Measurements from ENCODE around the gene SP140L.
"Not testable (repeated sequence)": the region's sequence is repeated elsewhere in the genome, so short reads cannot be mapped to it uniquely, and the experiment has no call there.

SP140L gene

DNA sequence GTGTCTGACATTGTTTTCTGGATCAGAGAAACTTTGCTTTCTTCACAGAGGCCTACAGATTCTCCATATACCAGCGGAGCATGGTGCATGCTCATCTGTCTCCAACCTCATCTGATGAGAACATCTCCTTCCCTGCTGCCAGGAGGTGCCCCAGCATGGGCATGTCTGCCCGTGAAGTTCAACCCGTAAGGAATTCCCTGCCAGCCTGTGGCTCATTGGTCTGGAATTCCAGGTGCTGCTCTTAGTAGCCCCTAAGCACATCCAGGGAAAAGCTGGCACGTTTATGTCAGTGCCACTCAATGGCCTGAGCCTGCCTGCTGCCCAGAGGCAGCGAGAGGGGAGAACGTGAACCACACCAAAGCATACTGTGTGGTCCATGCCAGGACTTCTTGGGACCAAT, 87.3 kb downstream of the SP140L start:
- DNase-seq: peak in 1 of 10 donors; percentile 44
- intact Hi-C loops (cut with DNase I): no loop called here

DNA sequence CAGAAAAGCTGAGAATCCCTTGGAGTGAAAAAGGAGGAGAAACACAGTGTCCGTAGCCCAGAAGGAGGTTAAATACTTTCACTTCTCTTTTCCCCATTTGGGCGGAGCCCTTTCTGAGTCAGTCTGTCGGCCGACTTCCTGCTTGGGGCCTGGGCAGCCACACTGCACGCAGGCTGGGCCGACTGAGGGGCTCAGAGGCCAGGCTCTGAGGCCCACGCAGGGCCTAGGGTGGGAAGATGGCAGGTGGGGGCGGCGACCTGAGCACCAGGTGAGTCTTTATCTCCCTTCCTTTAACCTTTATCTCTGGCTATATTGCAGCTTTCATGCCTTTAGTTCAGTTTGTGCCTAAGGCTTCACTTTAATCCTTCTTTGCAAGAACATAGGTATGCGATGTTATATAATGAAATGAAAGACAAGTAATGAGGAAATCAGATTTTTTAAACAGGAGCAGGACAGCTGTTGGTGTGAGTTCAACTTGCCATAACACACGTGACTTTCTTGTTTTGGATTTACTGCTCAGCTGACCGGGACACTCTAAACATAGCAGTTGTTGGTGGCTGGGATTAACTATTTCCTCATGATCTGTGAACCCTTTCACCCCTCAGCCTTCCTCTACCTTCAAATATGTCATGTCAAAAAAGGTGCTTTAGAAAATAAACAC, 89.2 kb downstream of the SP140L start, which contains the start of gene SP100:
SP100 (plus strand) TSS at position 141 of the 661 bp plus-strand sequence; CDS start at position 237, 96 bp downstream.
- DNase-seq: peak in 3 of 10 donors; percentile 16 to 67 (median 19)
- intact Hi-C loops (cut with DNase I): no loop called here

DNA sequence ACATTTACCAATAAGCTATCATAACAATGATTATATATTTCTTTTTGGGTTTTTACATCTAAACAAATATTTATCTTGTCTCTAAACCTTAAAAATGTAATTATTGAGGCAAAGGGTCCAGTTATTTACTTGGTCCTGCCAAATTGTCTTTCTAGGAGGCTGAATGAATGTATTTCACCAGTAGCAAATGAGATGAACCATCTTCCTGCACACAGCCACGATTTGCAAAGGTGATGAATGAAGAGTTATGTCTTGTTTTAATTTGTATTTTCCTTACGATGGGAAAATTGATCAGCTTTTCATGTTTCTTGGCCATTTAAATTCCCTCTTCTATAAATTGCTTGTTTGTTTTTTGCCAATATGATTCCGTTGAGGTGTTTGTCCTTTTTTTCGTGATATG, 90.4 kb downstream of the SP140L start:
- intact Hi-C loops (cut with DNase I): no loop called here
- DNase-seq: no peak

DNA sequence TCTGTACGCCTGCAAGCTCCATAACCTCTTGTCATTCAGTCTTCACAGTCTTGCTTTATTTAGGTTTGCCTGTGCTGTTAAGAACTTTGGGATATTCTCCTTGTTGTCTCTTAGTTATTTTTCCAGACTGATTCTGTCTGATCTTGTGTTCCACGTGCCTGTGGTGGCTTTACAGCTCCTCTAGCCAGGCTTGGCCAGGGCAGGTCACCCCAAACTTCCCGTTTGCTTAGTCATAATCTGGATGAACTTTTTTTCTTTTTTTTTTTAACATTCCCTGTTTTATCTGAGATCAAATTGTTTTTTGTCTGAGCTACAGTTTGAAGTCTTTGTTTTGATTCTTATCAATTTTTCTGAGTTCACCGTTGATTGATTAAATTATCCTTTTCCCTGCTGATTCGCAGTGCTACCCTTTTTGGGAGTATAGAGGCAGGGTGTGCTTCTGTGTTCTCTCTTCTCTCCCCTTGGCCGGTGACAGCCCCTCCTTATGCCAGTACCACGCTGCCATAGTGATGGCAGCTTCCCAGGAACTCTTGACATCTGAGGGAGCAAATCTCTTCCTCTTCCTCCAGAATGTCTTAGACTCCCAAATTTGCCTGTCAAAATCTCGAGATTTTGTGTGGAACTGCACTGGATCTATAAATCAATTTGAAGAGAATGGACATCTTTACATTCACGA, 91.5 kb downstream of the SP140L start:
- DNase-seq: no peak
- intact Hi-C loops (cut with DNase I): no loop called here

DNA sequence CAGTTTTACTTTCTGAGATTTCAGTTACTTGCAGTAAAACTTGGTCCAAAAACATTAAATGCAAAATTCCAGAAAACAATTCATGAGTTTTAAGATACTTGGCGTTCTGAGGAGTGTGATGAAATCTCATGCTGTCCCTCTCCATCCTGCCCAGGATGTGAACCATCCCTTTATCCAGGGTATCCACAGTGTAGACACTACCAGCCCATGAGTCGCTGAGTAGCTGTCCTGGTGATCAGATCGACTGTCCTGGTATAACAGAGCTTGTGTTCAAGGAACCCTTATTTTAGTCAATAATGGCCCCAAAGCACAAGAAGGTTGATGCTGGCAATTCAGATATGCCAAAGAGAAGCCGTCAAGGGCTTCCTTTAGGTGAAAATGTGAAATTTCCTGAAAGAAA, 92.2 kb downstream of the SP140L start:
- DNase-seq: no peak
- intact Hi-C loops (cut with DNase I): no loop called here

DNA sequence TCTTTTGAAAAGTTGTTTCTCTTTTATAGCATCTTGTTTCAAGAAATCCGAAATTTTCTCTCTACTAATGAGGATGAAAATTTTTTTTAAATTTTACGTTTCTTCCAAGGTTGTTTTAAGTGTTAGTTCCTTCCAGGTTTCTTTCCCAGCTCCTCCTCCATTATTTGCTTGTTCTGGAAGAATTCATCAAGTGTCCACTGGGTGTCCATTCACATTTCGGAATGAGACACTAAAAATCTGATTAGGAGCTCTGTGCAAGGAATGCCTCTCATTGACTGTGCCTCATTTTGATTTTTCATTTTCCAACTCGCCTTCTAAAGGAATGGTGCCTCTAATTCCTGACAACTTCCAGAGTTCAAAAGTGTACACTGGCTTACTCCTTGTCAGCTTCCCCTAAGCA, 95.2 kb downstream of the SP140L start:
- intact Hi-C loops (cut with DNase I): no loop called here
- DNase-seq: no peak

DNA sequence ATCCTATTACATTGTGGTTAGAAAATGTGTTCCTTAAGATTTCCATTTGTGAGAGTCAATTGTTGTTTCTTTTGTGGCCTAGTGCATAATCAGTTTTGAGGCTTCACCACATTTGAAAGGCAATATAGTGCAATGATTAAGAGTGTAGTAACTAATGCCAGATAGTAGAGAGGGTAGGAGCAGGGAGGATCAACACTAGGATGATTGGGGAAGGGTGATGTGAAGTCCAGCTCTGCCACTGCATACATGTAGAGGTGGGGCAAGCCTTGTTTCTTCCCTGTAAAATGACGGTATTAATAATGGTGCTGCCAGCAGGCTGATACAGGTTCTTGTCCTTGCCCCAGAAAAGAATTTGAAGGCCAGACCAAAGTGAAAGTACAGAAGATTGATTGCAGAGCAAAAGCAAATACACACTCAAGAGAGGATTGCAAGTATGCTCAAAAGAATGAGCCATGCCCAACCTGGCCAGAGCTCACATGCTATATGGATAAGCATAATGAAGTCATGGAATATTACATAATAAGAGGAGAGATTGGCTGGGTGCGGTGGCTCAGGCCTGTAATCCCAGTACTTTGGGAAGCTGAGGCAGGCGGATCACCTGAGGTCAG, 97.0 kb downstream of the SP140L start:
- no peak for DNase-seq
- intact Hi-C loops (cut with DNase I): no loop called here

DNA sequence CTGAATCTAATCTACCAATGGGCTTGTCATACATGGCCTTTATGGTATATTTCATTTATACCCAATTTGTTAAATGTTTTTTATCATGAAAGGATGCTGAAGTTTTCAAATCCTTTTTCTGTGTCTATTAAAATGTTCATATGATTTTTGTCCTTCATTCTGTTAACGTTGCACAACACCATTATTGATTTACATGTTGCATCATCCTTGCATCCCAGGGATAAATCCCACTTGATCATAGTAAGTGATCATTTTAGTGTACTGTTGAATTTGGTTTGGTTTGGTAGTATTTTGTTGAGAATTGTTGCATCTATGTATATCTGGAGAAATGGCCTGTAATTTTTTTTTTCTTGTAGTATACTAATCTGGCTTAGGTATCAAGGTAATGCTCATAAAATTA, 98.4 kb downstream of the SP140L start:
- intact Hi-C loops (cut with DNase I): no loop called here
- no peak for DNase-seq

DNA sequence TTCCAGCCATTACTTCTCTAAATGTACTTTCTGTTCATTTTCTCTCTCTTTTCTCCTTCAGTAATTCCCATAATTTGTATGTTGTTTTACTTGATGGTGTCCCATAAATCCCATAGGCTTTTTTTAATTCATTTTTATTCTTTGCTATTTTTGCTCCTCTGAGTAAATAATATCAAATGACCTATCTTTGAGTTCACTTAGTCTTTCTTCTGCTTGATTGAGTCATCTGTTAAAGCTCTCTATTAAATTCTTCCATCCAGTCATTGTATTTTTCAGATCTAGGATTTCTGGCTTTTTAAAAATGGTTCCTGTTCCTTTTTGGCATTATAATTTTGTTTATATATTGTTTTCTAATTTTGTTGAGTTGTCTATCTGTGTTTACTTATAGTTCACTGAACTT, 102.5 kb downstream of the SP140L start:
- no peak for DNase-seq
- intact Hi-C loops (cut with DNase I): no loop called here

DNA sequence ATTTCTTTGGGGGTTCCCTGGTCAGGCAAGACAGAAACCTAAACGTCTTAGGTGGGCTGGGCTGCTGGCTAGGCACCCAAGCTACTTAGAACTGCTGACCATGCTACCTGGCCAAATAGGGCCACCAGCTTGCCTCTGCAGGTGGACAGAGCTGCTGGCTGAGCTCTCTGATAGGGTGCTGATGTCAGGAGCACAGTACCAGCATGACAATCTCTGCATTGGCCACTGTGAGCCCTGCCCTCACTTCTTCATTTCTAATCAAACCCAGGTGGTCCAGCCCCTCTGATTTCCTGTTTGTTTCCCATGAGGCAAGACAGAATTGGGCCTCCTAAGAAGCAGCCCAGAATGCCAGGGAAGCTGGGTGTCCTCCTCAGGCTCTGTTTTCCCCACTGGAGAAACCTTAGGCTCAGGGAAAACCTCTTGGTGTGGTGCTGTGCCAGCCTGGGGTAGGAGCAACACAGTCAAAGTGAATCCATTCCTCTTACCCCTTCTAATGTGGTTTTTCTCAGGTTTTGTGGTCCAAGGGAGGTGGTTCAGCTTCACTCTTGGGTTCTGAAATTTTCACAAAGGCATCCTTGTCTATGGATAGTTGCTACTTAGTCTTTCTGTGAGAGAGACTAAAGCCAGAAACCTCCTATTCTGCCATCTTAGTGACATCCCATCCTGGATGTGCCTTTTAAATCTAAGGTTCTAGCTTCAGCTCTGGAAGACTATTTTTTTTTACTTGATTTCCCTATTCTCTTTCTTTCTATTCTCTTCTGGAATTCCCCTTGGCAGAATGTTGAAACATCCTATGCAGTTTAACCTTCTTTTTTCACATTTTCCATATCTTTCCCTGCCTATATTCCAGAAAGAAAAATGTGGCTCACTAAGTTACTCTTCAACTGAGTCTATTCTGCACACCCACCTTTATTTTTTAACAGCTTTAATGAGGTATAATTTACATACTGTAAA, 104.2 kb downstream of the SP140L start:
- intact Hi-C loops (cut with DNase I): no loop called here

DNA sequence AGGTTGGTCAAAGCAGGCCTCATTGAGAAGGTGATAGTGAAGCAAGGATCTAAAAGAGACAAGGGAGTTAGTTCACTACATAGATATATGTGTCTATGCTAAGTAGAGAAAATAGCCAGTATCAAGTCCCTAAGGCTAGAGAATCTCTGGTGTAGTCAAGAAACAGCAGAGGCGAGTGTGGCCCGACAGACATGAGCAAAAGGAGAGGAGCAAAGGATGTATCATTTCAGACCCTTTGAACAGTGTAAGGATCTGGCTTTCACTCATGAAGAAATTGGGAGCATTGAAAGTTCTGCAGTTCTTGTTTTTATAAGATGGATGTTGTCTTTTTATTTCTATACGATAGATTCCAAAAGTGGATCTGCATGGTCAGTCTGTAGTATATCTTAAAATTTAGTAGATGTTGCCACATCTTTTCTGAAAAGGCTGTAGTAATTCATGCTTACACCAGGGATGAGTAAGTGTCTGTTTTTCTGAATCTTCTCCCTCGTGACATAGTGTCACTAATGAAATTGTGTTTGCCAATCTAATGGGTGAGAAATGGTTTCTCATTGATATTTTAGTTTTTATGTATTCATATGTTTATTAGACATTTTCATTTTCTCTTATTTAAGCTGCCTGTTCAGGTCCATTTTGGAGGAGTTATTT, 107.8 kb downstream of the SP140L start:
- no peak for DNase-seq
- intact Hi-C loops (cut with DNase I): no loop called here

More for the DNA sequence above, 104.2 kb downstream of the SP140L start:
- no peak for DNase-seq

DNA sequence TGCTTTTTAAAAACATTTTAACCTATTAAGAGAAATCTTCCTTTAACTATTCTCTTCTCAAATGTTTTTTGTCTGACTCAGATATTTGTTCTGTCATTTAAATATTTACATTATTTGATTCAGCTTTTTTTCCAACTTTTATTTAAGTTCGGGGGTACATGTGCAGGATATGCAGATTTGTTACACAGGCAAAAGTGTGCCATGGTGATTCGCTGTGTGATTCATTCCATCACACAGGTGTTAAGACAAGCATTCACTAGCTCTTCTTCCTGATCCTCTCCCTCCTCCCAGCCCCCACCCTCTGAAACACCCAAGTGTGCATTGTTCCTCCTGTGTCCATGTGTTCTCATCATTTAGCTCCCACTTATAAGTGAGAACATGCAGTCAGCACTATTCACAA, 108.4 kb downstream of the SP140L start:
- DNase-seq: no peak
- intact Hi-C loops (cut with DNase I): no loop called here

DNA sequence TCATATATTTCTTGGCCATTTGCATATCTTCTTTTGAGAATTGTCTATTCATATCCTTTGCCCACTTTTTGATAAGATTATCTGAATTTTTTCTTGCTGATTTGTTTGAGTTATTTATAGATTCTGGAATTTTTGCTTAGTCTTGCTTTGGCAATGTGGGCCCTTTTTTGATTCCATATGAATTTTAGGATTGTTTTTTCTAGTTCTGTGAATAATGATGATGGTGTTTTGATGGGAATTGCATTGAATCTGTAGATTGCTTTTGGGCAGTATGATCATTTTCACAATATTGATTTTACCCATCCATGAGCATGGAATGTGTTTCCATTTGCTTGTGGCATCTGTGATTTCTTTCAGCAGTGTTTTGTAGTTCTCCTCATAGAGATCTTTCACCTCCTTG, 112.1 kb downstream of the SP140L start:
- DNase-seq; intact Hi-C loops (cut with DNase I): not testable (repeated sequence)

DNA sequence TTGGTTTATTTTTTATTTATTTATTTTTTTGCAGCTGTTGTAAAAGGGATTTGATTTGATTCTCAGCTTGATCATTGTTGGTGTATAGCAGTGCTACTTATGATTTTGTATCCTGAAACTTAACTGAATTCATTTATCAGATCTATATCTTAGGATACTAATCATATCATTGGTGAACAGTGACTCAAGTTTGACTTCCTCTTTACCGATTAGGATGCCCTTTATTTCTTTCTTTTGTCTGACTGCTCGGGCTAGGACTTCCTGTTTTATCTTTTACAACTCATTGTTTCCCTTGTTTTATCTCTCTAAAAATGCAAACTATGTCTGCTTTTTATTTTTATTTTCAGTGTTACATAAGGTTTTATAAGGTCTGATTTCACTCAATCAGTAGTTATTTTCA, 112.6 kb downstream of the SP140L start:
- intact Hi-C loops (cut with DNase I): no loop called here
- DNase-seq: no peak

DNA sequence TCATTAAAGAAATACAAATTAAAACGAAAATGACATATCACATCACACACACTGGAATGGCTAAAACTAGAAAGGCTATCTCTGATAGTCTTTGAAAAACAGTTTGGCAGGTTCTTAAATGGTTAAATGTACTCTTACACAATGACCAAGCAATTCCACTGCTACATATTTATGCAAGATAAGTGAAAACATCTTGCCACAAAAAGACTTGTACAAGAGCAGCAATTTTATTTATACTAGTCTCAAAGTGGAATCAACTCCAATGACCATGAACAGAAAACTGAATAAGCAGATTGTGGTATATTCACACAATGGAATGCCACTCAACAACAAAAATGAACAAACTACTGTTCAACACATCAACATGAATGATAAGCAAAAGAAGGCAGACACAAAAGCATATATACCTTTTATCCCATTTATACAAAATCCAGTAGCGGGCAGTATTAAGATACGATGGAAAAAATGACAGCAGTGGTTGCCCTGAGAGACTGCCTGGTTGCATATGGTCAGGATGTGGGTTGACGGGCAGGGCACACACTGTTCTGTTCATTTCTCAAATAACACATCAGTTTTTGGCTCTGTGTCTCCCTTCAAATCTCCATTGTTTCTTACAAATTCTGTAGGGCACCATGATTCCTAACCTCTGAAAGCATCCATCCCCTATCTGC, 114.4 kb downstream of the SP140L start:
- no peak for DNase-seq
- intact Hi-C loops (cut with DNase I): no loop called here

DNA sequence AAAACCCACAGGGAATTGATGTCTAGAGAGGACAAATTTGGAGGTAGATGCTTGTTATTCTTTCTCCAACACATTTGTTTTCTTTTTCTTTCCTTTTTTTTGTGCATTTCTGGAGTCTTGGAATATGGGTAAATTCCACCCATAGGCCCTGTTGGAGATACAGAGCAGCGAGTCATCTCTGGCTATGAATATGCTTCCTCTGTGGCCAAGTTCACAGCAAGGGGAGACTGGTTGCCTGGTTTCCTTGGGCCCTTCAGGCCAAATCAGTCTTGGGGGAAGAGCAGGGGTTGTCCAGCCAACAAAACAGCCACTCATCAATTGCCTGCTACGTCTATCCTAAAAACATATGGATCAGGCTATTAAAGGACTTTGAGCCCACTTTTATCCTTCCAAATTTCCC, 116.5 kb downstream of the SP140L start:
- intact Hi-C loops (cut with DNase I): no loop called here
- no peak for DNase-seq

DNA sequence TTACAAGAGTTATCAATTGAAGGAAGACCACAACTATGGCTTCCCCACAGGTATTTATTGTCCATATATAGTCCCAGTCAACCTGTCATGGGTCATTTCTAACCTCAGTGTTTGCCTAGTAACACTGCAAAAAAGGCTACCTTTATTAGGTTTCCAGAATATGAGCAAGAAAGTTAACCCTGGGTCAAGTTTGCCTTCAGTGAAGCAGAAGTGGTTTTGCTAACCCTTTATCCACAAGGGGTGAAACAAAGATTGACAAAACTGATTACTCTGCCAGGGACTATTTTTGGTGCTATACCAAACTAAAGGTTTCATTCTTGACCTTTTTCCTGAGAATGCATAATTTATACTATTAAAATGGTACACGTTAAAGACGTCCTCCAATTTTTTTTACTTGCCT, 117.8 kb downstream of the SP140L start:
- DNase-seq: no peak
- intact Hi-C loops (cut with DNase I): no loop called here

DNA sequence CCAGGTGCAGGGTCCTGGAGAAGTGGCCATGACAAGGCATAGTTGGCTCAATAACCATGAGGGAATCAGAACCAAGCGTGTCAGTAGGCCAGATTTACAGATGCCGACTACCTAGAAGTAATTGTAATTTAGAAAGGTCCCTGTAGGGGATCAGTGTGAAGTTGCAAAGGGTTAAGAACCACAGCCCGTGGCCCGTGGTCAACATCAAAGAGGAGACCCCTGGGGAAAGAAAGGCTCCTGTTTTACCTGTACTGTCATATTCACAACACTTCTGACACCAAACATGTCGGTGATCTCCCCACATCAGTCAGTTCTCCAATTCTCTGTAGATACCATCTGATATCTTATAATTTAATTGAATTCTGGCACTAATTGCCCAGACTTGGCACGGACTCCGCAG, 120.0 kb downstream of the SP140L start:
- no peak for DNase-seq
- intact Hi-C loops (cut with DNase I): no loop called here

All from posterior cingulate gyrus (tissue), 11 donors.